Breast epithelium (tissue), 4 donors: ENCODE results near the gene TLE7. TPM values are rescaled to one million over a fixed set of nuclear protein-coding genes. Genes with fewer than 3 reads are reported as not detected.

ENCODE experiments used
- DNase-seq, 2 donors: peaks; one replicate each; pipeline ENCODE4 v3.0.0-alpha.2; 2019; ENCODE audit warnings: low spot score in 2 of 2
- H3K27ac ChIP-seq, 2 donors: fragments of 200-600 bp; sonication (generic) in 1 of 2; one replicate each; pipeline ENCODE4 v1.5.1; 2016 to 2019; ENCODE audit warnings: mild to moderate bottlenecking in 1 of 2
- H3K27me3 ChIP-seq, 2 donors: fragments of 200-600 bp; sonication (generic) in 1 of 2; one replicate each; pipeline versions ENCODE4 v1.5.1 to v1.6.0; 2017 to 2019; ENCODE audit warnings: control low read depth in 1 of 2, mild to moderate bottlenecking in 1 of 2
- H3K36me3 ChIP-seq: fragments of 200-600 bp; one replicate; pipeline ENCODE4 v1.5.1; 2019
- H3K4me1 ChIP-seq, 2 donors: fragments of 200-600 bp; sonication (generic); one replicate each; pipeline ENCODE4 v1.5.1; 2016 to 2019; ENCODE audit warnings: control low read depth in 1 of 2
- H3K4me3 ChIP-seq, 3 donors: fragments of 200-600 bp; sonication (generic); 1 replicate in 2 of 3; 2 replicates in 1 of 3; pipeline ENCODE4 v1.5.1; 2016 to 2019; ENCODE audit warnings: mild to moderate bottlenecking in 3 of 3, moderate library complexity in 2 of 3
- H3K9me3 ChIP-seq, 2 donors: fragments of 200-600 bp; sonication (generic) in 1 of 2; one replicate each; pipeline ENCODE4 v1.5.1; 2016 to 2019; ENCODE audit warnings: control low read depth in 1 of 2
- CTCF ChIP-seq, 3 donors: fragments of 450-650 bp; IDR thresholded peaks; one replicate each; pipeline ENCODE4 v1.5.1; 2016 to 2017; ENCODE audit warnings: antibody characterized with exemption in 3 of 3, mild to moderate bottlenecking in 3 of 3, moderate library complexity in 3 of 3
- POLR2A ChIP-seq: fragments of 450-650 bp; IDR thresholded peaks from one replicate; pipeline ENCODE4 v1.6.1; 2016; ENCODE audit warnings: antibody characterized with exemption, mild to moderate bottlenecking, moderate library complexity
- POLR2AphosphoS5 ChIP-seq, 3 donors: sonication (generic); formaldehyde crosslinking; IDR thresholded peaks; one replicate each; pipeline ENCODE4 v1.6.1; 2017; ENCODE audit warnings: antibody characterized with exemption in 3 of 3
- intact Hi-C: fragments of 100-400 bp; cut with DNase I; formaldehyde crosslinking; loops from one replicate; pipeline ENCODE4 v1.15.1; 2023; ENCODE audit warnings: low total_unique reads
- total RNA-seq, 3 donors: library from RNA; depleted of rRNA; stranded (reverse); fragments of >200 nt; gene quantifications; one replicate each; pipeline ENCODE4 v1.1.0, GENCODE V29; 2016

The TLE7 gene
- total RNA-seq, 3 donors from 2014 or later, result not detected

GRCh38 chr16:71421911-71422310 lies 19.9 kb downstream of the TLE7 start:
- no peaks in the 10 kb centered on the region for H3K36me3 ChIP-seq
- intact Hi-C loops, result no loop called here
- no peak for TF ChIP-seq CTCF (IDR thresholded peaks at IDR 0.05)
- no peak for TF ChIP-seq POLR2A
- TF ChIP-seq POLR2AphosphoS5 (IDR thresholded peaks at IDR 0.05), result no peak
- peaks cover 0 to 42% of the 10 kb centered on the region in 2 donors for H3K27me3 ChIP-seq
- no peak overlapping the region for H3K27ac ChIP-seq
- peaks cover 0 to 5% of the 10 kb centered on the region in 2 donors for H3K9me3 ChIP-seq
- H3K4me1 ChIP-seq, result no peaks in the 10 kb centered on the region
- DNase-seq, result no peak
- no peak overlapping the region for H3K4me3 ChIP-seq

- no peak for DNase-seq
- intact Hi-C loops, result loop anchor here (10.0 kb wide), 1 partner anchor 201 kb away; no protein-coding TSS in a partner anchor
- H3K4me1 ChIP-seq, result no peaks in the 10 kb centered on the region
- H3K9me3 ChIP-seq, result peaks cover 0 to 5% of the 10 kb centered on the region in 2 donors
- H3K36me3 ChIP-seq, result no peaks in the 10 kb centered on the region
- H3K27ac ChIP-seq, result no peak overlapping the region
- H3K27me3 ChIP-seq, result peaks cover 0 to 10% of the 10 kb centered on the region in 2 donors
- no peak overlapping the region for H3K4me3 ChIP-seq
- TF ChIP-seq POLR2A, result no peak
- no peak for TF ChIP-seq CTCF (IDR thresholded peaks at IDR 0.05)
- TF ChIP-seq POLR2AphosphoS5 (IDR thresholded peaks at IDR 0.05), result no peak
Observed at GRCh38 chr16:71414038-71414437, 27.8 kb downstream of the TLE7 start.

GRCh38 chr16:71413341-71413740 lies 28.5 kb downstream of the TLE7 start:
- H3K4me3 ChIP-seq, result no peak overlapping the region
- no peak overlapping the region for H3K27ac ChIP-seq
- intact Hi-C loops, result loop anchor here (10.0 kb wide), 1 partner anchor 201 kb away; no protein-coding TSS in a partner anchor
- H3K9me3 ChIP-seq, result peaks cover 0 to 5% of the 10 kb centered on the region in 2 donors
- no peaks in the 10 kb centered on the region for H3K36me3 ChIP-seq
- no peaks in the 10 kb centered on the region for H3K4me1 ChIP-seq
- DNase-seq, result no peak
- H3K27me3 ChIP-seq, result peaks cover 0 to 10% of the 10 kb centered on the region in 2 donors
- TF ChIP-seq POLR2A (no peak), POLR2AphosphoS5 (IDR thresholded peaks at IDR 0.05) (no peak), CTCF (IDR thresholded peaks at IDR 0.05) (no peak)

GRCh38 chr16:71412270-71413160 lies 29.3 kb downstream of the TLE7 start:
- Histone ChIP-seq H3K4me1 (no peaks in the 10 kb centered on the region), H3K27ac (no peak overlapping the region), H3K4me3 (peak overlapping the region in 1 of 3 donors; percentile 23), H3K27me3 (peaks cover 0 to 6% of the 10 kb centered on the region in 2 donors), H3K9me3 (peaks cover 0 to 5% of the 10 kb centered on the region in 2 donors), H3K36me3 (no peaks in the 10 kb centered on the region)
- intact Hi-C loops, result loop anchor here (10.0 kb wide), 1 partner anchor 202 kb away; no protein-coding TSS in a partner anchor
- DNase-seq, result peak; percentile 41 to 65
- TF ChIP-seq POLR2A (no peak), CTCF (IDR thresholded peaks at IDR 0.05) (peak; percentile 83 to 88 (median 86))

GRCh38 chr16:71410146-71410545 lies 31.7 kb downstream of the TLE7 start:
- Histone ChIP-seq H3K27ac (no peak overlapping the region), H3K4me3 (no peak overlapping the region), H3K4me1 (no peaks in the 10 kb centered on the region), H3K27me3 (peaks cover 0 to 3% of the 10 kb centered on the region in 2 donors), H3K9me3 (no peaks in the 10 kb centered on the region), H3K36me3 (no peaks in the 10 kb centered on the region)
- no peak for DNase-seq
- TF ChIP-seq POLR2AphosphoS5 (IDR thresholded peaks at IDR 0.05) (no peak), POLR2A (no peak), CTCF (IDR thresholded peaks at IDR 0.05) (no peak)
- intact Hi-C loops, result loop anchor here (10.0 kb wide), 1 partner anchor 205 kb away; no protein-coding TSS in a partner anchor
